ENCODE measurements around the gene MOCS1. TPM values are rescaled to one million over a fixed set of nuclear protein-coding genes. Genes with fewer than 3 reads are reported as not detected.

Gene MOCS1
- total RNA-seq, 1 donor from 2014 or later = 13.7 TPM

DNA sequence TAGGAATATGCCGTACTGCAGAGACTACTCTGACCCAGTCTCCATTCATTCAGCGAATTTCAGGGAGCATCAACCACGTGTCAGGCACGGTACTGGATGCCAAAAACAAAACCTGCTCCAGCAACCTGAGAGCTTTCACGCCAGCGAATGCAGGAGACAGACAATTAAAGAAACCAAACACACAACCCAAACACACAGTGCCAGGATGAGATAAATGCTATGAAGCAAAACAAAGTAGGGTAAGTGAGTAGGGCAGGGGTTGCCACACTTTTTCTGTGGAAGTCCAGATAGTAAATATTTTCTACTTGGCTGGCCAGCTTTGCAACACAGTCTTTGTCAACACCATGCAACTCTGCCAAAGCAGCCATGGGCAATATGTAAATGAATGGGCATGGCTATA, 10.0 kb downstream of the MOCS1 start:
- DNase-seq = no peak

DNA sequence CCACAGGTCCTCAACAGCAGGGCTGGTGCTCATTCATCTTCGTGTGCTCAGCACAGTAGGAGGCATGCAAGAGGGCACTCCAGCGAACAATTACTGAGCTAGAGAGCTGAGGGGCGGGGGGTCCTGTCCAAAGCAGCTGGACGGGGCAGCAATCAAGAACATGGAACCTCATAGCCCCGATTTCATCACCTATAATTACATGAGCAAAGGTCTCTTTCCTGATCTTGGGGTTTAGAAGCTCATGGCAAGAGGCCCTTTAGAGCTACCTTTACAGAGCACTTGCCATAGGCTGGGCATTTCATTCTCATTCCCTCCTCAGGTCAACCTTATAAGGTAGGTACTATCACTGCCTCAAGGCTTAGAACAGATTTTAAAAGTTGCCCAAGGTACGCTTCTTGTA, 10.4 kb downstream of the MOCS1 start:
- DNase-seq = no peak

DNA sequence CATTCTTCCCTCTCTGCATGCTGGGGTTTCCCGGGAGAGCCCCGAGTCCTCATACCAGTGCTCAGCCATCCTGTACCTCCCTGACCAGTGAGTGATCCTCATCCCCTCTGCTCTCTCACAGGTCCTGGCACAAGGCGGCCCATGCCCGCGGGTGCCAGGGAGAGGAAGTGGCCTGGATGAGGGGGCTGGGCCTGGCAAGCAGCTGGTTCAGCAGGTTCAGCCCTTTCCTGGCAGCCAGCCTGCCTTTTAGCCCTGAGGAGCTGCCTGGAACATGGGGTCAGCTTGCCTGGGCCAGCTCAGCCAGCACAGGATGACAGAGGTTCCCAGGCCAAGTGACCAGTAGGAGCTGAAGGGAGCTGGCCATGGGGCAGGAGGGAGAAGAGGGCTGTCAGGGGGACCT, 10.9 kb downstream of the MOCS1 start:
- no peak for DNase-seq

DNA sequence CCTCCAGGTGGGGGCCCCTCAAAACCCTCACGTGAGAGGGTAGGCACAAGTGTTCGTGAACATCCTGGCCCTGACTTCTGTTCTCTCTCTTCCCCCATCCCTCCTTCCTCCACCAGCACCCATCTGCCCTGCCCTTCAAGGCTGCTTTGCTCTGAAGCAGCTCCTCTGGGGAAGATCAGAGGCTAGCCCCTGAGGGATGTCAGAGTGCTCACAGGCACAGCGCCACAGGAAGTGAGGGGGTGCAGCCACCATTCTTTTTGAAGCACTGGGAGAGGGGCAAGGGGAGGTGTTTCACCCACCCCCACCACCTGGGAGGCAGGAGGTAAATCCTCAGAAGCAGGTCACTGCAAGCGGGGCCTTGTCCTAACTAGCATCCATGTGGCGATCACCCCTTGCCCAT, 11.4 kb downstream of the MOCS1 start:
- no peak for DNase-seq

DNA sequence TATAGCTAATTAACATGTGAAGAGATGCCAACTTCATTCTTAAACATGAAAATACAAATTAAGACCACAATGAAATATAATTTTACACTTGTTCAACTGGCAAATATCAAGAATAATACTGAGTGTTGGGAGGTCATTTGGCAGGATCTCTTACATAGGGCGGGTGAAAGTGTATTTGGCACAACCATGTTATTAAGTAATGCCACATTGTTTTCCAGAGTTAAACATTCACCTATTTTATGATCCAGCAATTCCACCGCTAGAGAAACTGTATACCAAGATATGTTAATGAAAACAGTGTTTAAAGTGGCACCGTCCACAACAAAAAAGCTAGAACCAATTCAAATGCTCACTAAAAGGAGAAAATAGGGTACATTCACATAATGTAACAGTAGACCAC, 14.1 kb downstream of the MOCS1 start:
- no peak for DNase-seq

DNA sequence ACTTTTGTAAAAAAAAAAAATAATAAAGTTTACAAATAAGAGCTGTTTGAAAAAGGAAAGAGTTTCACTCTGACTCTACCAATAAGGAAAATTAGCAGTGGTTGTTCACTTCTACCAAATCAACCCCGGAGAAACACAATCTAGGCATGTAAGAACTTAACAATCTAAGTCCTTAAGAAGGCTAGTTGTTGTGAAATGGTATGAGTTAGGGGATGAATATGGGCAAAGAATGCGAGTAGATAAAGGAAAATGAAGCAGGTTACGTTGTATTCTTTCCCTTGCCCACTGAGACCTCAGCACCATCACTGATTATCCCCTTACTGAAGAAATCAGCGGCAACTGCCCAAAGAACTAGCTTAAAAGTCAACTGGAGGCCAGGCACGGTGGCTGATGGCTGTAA, 15.4 kb downstream of the MOCS1 start:
- no peak for DNase-seq

DNA sequence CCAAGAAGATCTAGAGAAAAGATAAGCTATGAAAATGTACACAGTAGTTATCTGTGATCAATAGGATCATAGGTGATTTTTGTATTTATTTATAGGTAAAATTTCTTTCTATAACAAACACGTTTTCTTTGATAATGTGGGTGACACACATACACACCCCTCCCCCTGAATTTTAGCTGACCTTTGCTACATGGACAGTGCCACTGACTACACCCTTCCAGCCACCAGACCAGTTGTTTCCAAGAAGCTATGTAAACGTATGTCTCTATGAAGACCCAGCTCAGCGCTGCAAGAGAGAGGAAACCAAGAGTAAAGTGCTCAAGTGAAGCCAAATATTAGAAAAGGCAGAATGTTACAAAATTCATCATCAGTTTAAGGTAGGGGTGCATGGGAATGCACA, 16.3 kb downstream of the MOCS1 start:
- no peak for DNase-seq

DNA sequence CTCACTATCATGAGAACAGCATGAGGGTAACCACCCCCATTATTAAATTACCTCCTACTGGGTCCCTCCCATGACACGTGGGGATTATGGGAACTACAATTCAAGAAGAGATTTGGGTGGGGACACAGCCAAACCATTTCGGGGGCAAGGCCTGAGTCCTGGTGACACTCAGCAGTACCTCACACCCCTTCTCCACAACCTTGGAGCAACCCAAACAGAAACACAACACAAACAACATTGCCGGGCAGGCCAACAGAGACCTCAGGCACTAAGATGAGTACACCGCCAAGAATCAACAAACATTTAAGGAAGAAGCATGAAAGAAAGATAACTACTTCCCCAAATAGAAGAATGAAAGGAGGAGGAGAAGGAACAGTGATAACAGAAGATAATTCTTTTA, 16.9 kb downstream of the MOCS1 start:
- DNase-seq = no peak

DNA sequence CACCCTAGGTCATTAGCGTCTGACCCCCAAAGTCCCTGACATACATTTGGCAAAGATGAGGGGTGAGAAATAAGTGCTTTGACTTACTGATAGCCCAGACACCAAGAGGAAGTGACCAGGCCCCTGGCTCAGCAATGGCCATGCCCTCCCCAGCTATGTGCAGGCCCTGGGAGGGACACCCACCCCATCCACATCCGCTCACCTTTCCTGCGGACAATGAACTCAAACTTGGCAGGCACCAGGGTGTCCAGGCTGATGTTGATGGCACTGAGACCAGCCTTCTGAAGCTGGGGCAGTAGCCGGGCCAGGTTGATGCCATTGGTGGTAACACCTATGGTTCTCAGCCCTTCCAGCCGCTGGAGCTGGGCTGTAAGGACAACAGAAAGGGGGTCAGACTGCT, 18.4 kb downstream of the MOCS1 start:
- no peak for DNase-seq

DNA sequence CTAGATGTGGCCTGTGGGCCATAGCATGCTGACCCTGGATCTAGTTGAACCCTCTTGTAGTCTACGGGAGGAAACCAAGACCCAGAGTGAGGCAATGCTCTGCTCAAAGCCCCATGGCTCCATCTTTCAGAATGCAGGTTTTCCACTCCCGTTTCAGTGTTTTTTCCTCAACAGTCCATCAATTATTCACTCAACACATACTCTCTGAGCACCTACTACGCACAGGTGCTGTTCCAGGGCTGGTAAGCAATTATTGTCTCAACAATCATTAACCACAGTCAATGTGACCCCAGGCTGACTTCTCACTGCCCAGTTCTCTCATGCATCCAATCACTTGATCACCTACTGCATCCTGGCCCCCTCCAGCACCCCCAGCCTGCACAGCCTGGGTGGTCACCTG, 20.0 kb downstream of the MOCS1 start:
- DNase-seq = no peak

DNA sequence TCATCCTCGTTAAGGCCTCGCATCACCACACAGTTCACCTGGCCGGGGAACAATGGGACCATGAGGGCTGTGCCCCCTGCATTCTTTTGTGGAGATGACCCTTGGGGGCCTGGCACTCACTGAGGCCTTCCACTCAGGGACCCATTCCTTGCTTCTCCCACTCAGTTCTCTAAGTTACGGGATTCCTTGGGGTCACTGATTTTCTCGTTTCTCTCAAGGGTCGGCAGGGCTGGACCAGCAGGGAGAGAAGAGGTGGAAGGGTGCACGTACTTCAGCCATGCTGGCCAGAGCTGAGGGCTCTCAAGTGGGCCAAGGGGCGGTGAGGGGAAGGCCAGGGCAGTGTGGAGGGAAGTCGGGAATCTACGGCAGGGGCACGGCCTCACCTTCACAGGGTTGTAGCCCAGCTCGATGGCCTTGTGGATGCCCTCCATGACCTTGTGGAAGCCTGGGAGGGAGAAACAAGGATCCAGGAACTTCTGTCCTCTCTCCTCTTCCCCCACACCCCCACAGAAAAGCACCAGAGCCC, 20.8 kb downstream of the MOCS1 start:
- no peak for DNase-seq

DNA sequence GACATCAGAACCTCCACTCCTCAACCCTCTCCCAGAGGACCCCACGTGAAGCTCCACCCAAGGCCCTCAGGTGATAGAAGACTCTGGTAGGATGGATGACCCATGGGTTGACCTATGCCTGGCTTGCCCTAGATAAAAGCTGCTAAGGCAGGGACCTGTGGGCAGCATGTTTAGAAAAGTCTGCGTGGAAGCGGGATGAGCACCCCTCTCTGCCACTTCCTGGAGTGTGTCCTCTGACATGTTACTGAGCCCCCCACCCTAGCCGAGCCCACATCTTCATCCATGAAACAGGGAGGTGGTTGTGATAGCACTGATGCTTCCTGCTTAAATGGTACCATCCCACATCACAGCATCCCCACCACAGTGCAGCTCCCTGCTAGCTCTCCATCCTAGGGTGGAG, 21.8 kb downstream of the MOCS1 start:
- no peak for DNase-seq

DNA sequence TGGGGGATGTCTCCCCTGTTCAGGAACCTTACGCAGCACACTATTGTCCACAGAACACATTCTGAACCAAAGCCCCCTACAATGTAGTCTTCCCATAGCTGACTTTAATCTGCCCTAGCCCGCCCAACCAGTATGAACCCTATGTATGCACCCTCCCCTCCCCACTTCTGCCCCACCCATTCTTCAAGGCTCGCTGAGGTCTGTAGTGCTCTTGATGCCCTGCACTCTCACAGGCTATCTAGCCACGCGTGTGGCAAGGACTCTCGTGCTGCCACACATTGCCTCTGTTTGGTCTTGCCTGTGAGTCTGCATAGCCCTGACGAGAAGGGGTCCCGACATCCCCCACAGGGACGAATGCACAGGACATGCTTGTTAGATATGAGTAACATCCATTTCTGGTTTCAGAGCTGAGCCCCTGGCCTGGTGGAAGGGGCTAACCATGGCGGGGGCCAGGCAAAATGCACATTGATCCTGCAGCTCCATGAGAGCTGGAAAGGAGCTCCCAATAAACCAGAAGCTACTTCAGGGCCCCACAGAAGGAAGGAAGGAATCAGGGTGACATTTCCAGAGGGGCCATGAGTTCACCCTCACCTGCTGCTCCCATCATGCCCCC, 22.6 kb downstream of the MOCS1 start:
- DNase-seq = no peak

DNA sequence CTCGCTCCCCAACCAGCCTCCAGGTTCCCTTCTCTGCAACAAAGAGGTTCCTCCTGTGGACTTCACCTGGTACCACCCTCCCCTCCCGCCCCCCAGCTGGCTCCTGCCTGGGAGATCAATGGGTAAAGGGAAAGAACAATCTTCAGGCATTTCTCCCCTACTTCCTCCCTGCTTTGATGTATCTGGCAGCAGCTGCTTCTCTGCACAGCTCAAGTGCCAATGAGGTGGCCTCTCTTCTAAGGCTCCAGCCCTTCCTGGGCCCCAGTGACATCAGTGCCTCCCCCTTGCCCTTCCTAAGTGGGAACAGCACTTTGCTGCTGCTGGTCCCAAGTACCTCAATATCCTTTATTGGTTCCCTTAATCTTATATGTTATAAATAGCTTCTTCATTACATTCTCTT, 23.5 kb downstream of the MOCS1 start:
- DNase-seq = no peak

DNA sequence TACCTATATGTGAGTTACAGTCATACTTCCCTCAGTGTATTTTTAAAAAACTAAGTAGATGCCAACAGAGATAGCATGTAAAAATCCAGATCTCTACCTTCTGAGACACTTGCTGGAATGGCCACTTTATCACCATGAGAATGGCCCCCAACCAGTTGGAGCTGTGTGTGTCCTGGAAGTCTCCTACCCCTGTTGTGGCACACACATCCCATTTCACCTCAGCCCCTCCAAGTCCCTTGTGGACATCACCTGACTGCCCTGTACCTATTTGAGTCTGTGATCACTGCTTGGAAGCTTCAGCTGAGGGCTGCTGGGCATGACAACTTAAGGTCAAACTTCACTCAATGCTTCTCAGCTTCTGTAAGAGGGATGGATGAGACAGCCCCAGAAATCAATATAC, 24.1 kb downstream of the MOCS1 start:
- no peak for DNase-seq

DNA sequence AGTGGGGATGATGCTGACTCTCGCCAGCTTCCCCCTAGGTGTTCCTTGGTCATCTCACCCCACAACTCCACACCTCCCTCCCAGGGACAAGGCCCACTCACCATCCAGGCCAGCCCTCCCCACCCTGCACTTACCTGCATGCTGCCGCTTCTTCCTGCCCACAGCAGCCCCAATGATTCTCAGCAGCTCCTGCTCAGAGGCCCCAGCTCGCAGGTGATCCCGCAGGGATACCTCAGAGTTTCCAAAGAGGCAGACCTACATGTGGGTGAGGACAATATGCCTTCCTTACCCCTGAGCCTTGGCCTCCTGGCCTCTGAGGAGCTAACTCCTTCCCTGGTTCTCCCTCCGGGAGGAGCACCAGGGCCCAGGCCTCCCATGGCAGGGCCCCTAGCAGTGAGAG, 24.6 kb downstream of the MOCS1 start:
- DNase-seq = no peak

DNA sequence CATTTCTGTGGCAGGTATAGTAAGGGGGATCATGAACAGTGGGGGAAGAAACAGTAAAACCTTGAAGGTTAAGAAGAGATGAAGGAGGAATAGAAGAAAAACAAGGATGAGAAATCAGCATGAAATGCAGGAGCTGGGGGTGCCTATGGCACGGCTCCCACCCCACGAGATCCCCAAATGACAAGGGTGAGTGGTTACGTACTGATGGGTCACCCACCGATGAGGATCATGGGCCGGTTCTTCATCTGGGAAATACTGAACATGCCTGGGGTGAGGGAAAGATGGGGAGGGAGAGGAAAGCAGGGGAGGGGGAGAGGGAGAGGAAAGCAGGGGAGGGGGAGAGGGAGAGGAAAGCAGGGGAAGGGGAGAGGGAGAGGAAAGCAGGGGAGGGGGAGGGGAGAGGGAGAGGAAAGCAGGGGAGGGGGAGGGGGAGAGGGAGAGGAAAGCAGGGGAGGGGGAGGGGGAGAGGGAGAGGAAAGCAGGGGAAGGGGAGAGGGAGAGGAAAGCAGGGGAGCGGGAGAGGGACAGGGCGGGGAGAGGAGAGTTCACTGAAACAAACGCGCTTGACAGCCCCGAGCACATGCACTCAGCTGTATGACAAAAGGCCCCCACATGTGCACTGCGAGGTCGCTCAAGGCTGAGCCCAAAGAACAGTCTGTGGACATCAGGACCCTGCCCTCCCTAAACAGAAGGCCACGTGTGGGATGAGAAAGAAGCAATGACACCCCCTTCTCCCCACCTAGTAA, 25.3 kb downstream of the MOCS1 start:
- DNase-seq = no peak

DNA sequence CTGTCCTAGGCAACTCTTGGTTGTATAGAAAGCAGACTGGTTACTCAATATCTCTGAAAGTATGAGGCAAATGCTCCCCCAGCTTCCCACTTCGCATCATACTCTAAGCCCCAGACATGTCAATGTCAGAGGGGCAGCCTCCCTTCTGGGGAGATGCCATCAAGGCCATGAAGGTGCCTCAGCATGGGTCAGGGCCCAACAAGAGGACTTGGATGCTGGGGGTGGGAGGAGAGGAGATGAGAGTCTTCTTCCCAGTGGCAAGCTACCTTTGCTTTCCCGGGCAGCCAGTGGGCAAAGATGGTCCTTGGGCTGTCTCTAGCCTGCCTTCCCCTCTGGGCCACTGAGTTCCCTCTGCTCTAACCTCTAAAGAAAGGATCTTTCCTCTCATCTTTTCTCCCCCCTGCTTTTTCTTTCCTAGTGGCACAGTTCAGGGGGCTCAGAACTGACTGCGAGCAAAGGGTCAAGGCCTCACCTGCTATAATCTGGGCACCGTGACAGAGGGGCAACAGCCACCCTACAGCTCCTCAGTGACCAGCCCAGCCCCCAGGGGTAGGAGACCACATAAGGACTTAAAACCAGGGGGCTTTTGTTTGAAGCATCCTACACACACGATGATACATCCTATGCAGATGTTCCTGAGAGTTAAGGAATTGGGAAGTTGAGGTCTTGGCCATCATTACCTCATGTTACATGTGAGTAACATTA, 26.2 kb downstream of the MOCS1 start:
- no peak for DNase-seq

DNA sequence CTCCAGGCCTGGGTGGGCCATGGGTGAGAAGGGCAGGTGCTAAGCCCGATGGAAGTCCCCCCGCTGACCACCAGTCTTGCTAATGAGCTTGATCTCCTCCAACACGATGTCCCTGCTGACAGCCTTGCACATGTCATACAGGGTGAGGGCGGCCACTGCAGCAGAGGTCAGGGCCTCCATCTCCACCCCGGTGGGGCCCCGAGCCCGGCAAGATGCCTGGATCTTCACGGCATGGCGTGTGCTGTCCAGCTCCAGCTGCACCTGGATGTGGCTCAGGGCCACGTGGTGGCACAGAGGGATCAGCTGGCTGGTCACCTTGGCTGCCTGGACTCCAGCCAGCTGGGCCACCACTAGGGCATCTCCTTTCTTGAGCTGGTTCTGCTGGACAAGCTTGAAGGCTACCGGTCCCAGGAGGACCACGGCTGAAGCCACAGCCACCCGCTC, 27.9 kb downstream of the MOCS1 start:
- DNase-seq = no peak

DNA sequence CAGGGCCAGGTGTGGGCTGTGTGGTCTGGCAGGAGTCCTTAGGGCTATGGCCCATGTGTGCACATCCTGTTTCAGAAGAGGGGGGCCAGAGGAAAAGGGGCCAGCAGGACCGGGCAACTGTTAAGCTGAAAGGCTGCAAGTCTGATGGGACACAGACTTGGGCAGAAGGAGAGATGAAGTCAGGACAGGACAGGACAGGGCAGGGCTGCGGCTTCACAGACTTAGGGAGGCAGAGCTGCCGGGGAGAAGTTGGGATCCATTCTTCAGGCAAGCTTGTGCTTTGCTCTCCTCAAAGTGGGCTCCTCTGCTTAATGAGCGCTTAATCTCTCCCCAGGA, 28.7 kb downstream of the MOCS1 start:
- no peak for DNase-seq

DNA sequence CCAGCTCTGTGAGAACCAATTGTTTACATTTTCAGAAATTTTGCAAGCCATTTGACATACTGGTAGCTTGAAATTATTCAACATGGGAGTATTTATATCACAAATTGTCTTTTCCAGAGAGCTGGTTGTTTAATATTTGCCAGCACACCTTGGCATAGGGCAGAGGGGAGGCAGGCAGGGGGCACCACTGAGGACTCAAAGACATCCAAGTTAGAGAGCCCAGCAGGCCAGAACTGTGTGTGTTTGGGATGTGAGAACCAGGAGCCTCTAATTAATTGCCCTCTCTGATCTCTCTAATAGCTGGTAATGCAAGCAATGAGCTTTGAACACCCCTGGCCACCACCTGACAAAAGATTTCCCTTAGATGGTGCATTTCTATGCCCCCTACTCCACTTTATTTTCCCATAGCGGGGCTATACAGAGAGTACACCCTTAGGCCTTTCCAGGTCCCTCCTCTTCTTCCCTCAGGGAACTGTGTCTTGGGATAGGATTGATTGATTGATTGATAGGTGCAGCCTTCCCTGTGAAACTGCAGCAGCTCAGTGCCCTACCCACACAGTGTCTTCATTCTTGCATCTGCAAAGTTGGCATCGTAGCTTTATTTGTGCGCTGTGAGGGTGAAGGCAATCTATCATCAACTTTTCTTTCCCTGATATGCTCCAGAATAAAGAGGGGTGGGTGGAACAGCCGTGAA, 29.2 kb downstream of the MOCS1 start:
- no peak for DNase-seq

DNA sequence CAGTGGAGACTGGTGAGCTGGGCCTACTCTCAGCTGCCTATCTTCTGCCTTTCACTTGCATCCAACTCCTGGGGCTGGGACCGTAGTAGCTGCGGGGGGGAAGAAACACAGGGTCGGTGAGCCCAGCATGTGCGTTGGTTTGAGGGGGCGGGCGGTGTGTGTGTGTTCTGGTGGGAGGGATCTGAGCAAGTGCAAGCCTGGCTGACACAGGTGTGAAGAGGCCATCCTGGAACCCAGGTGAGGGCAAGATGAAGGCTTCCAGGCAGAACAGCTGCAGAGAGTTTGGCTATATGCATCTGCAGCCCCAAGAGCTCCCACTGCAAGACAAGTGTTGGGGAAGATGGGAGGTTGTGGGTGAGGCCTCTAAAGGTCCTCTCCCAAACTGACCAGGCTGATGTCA, 30.6 kb downstream of the MOCS1 start:
- no peak for DNase-seq
